ENCODE data around the gene ZGPAT.
A peak's percentile ranks its signal among the peaks of the same experiment; 100 is the strongest.
"Not testable (repeated sequence)": the region's sequence is repeated elsewhere in the genome, so short reads cannot be mapped to it uniquely, and the experiment has no call there.

ZGPAT gene

DNA sequence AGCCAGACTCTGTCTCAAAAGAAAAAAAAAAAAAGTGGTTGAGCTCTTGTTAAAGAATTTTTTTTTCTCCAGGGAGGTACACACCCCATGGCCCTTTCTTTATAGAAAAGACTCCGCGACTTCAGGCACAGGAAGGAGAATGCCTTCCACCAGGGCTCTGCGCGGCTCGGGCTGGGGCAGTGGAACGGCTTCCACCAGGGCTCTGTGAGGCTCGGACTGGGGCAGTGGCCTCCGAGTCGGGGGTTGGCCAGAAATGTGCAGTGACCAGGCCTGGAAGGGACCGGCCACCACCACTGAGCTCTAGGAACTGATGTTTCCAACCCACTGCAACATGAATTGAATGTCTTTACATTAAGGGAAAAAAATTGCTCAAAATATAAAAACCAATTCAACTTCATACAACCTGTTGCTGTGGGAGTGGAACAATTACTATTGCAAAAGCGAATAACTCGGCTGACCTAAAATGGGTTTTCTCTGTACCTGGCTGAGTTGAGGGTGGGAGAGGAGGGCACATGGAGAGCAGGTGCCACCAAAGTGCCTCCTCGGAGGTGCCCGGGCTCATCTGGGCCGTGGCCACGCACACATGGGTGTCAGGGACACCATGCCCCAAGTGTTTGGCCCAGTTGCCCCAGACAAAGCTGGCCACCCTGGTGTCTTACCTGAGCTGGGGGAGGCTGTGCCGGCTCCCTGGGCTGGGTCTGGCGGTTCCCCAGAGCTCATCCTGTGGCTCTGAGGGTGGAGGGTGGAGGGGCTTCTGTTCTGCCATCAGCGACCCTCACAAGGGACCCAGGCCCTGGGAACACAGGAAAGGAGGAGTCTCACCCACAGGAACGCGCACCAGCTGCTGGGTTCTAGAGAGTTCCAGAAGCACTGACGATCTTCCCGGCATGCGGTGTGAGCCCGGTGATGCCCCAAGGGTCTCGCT, 61.0 kb downstream of the ZGPAT start:
- DNase-seq, result no peak

DNA sequence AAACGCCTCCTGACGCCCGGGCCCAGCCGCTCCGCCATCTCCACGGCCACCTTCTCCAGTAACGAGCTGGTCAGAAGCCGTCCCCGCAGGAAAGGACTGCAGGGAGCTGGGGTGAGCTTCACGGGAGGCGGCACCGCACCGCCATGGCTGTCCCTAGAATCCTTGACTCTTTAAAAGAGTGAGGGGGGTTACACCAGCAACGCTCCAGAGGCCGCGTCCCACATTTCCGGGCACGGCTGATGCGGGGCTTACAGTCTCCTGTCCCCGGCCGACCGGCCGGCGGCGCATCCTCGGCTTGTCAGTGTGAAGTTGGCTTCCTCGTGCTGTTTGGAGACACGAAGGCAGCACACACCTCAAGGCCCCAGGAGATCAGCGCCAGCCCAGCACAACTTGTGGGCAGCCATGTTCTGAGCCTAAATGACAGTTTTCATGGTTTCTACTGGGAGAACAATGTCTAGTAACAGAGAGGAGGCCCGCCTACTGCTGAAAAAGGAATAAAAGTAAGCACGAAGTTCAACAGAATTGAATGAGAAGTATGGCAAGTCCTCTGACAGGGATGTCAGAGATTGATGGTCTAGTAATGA, 62.1 kb downstream of the ZGPAT start:
- no peak for DNase-seq

DNA sequence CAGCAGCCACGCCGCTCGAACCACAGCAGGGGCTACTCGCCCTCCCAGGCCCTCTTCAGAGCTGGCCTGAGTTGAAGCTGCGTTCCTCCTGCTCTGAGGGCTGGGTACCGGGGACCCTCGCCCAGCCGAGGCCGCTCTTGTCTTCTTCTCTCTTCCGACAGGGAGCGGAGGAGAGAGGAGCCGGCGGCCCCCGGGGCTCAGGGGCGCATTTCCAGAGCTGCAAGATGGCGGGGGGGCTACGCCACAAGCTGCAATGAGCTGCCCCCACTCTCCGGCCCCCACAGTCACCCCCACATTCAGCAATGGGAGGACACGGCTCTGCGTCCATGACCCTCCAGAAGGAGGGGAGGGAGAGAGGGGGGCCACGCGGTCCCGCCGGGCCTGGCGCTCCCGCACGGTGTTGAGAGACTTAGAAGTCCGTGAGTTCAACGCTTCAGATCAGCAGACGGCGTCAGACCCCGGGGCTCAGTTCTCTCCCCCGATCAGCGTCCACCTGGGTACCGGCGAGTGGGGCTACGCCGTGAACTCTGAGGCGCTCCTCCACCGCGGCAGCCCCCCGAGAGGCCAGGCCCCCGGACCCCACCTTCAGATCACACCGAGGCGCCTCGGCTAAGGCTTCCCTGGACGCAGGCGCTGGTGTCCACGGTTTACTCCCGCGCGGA, 63.3 kb downstream of the ZGPAT start:
- DNase-seq, result no peak

DNA sequence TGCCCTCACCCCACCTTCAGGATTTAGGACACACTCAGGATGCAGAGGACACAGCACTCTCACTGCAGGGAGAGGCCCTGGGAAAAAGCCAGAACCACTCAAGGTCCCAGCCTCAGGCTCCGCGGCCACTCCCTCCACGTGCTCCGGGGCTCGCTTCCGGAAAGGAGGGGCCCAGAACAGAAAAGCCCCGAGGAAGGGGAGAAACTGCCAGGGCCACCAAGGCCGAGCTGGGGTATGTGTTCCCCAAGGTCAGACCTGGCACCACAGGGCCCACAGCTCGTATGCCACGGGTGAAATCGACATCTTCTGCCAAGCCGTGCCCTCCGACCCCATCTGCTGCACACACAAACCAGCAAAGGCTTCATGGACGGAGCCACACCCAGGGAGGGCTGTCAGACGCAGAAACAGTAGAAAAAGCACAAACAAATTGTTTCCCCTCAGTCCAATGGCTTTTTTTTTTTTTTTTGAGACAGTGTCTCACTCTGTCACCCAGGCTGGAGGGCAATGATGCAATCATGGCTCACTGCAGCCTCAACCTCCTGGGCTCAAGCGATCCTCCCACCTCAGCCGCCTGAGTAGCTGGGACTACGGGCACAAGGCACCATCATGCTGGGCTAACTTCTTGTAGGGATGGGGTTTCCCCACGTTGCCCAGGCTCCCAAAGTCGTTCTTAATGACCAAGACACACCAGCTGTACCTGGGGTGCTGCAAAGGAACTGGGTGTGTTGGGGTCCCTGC, 65.1 kb downstream of the ZGPAT start:
- no peak for DNase-seq

DNA sequence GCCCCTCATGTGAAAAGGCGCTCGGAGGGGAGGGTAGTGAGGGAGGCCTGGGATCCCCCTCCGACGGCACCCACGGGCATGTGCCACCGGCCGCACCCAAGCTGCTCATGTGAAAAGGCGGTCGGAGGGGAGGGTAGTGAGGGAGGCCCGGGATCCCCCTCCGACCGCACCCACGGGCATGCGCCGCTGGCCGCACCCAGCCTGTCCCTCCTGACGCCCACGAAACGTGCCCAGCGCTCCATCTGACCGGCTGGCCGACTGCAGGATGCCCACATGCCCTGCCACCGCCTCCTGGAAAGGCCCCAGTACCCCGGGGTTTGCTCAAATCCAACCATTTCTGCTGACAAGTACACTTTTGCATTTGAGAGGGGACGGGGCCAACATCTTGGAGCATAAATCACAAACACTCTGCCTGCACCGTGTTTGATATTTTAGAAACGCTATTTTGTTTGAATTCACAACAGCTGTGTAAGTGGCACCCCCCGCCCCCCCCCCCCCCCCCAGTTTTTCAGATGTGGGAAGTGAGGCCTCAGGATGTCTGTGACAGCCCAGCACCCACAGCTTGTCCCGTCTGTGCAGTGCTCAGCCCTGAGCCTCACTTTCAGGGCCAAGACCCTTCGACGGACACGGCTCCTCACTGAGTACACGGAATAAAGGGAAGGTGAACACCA, 65.9 kb downstream of the ZGPAT start:
- DNase-seq, result no peak

DNA sequence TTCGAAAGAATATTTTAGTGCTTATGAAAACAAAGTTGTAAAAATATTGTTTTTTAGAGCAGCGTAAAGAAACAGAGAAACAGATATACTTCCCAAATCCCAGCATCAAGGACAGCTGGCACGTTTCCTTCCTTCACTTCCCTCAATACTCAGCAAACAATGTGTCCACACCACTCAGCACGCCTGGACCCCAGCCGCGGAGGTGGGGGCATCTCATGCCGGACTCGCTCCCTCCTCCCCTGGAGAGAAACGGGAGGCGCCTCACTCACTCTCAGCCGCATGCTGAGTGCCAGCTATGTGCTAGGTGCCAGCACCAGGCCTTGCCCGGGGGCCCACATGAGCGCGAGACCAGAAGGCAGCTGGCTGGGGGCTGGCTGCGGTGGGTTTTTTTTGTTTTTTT, 66.5 kb downstream of the ZGPAT start:
- no peak for DNase-seq

DNA sequence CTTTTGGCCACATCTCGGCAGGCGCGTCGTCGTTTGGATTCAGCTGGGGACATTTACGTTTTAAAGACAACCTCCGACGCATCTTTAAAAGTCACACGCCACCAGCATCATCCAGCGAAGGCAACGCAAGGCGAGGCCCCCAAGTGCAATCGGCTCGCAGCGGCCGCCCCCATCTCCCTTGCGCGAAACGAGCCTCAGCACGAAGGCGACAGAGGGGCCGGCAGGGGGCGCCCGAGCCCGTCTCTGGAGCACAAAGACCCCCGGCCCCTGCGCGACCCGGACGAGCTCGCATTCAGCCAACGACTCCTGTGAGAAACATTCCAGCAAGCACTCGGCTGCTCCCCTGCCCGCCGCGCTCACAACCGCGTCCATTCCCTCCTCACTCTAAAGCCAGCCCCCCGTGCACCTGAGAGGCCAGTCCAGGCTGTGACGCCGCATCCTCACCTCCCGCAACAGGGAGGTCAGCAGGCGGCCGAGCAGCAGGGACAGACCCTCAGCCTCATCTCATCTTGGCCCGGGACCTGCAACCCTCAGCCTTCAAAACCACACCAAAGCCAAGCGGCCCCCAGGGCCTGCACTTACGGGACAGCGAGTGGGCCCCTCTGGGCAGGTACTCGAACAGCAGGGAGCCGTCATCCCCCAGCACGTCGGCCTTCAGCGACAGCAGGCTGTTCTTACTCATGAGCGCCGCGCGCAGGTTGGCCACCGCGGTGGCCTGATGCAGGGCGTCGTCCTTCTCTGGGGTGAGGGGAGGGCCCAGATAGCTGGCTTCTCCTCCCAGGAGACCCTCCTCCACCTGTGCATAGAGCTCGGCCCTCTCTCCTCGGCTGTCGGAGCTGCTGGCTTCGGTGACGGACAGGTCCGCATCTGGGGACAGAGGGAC, 67.5 kb downstream of the ZGPAT start:
- DNase-seq, result no peak

DNA sequence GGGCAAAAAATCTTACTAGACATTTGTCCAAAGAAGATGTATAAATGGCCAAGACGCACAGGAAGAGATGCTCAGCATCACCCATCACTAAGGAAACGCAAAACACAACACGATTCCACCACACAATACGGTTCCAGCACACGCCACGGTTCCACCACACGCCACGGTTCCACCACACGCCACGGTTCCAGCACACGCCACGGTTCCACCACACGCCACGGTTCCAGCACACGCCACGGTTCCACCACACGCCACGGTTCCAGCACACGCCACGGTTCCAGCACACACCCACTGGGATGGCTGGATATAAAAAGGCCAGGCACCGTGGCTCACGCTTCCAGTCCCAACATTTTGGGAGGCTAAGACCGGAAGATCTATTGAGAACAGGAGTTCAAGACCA, 69.0 kb downstream of the ZGPAT start:
- not testable (repeated sequence) for DNase-seq

DNA sequence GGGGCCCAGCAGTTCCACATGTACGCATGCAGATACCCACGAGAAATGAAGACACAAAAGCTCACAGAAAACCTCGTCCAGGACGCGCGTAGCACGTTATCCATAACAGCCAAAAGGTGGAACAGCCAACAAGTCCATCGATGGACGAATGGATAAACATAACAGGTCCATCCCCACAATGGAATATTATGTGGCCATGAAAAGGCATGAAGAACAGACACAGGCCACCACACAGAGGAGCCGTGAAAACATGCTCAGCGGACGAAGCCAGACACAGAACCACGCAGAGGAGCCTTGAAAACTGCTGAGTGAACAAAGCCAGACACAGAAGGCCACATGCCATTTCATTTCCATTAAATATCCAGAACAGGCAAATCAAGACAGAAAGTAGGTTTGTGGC, 69.8 kb downstream of the ZGPAT start:
- DNase-seq, result no peak

DNA sequence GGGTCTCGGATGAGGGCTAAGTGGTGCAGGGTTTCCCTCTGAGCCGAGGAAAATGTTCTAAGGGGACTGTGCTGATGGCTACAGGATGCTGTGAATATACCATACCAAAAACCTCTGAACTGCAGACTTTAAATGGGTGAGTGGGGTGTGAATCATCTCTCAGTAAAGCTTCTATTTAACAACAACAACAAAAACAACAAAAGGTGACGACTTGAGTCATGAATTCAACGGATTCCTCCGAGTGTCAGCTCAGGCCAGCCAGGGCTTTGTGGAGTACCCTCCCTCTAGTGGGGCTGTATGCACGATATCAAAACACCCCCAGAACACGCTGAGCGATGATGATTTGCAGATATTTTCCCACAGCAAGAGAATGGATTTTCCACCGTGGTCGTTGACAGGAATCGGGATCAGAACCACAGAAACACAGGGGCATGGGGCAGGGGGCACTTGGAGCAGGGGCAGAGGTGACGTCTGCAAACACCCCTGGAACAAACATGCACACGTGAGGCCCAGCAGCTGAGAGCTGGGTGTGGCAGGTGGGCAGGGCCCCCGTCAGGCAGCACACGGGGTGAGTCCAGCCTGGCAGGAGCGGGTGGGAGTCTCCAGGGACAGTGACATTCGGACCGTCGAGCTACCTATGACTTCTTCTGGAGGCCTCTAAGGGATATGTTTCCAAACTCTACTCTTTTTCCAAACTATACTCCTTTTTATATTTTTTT, 70.4 kb downstream of the ZGPAT start:
- DNase-seq, result no peak

DNA sequence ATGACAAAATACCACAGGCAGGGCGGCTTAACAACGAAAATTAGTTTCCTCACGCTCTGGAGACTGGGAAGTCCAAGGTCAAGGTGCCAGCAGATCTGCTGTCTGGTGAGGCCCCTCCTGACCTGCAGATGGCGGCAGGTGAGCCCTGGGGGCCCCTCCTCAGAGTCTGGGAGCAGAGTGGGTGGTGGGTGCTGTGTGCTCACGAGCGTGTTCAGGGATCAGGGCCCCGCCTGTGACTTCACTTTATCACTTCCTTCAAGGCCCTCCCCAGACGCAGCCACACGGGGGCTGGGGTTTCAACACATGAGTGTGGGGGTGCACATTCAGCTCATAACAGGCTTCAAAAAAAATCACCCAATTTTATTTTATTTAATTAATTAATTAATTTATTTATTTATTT, 71.0 kb downstream of the ZGPAT start:
- no peak for DNase-seq

DNA sequence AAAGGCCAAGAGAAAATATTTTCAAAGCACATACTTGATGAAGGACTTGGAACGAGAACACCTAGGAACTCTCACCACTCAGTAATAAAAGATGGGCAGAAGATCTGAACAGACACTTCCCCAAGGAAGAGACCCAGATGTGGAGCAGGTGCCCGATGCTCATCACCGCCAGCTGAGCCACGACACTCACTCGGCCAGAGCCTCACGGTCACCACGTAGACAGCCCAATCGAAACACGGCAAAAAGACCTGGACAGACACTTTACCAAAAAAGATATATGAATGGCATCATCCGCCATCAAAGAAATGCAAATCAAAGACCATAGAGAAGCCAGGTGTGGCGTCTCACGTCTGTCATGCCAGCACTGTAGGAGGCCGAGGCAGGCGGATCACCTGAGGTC, 73.3 kb downstream of the ZGPAT start:
- DNase-seq, result no peak

DNA sequence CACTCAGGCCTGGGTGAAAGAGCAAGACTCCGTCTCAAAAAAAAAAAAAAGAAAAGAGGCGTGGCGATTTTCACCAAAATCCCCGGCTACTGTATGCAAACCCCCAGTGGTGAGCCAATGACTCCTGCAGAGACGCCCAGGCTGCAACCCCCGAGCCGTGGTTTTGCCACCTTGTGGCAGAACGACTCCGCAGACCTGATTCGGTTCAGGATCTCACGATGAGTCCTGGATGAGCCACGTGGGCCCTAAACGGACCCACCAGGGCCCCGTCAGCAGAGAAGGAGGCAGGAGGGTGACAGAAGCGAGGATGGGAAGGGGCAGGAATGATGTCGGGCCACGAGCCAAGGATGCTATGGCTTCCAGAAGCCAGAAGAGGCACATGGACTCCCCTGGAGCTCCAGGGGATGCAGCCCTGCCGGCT, 74.2 kb downstream of the ZGPAT start:
- peak; percentile 11 for DNase-seq

DNA sequence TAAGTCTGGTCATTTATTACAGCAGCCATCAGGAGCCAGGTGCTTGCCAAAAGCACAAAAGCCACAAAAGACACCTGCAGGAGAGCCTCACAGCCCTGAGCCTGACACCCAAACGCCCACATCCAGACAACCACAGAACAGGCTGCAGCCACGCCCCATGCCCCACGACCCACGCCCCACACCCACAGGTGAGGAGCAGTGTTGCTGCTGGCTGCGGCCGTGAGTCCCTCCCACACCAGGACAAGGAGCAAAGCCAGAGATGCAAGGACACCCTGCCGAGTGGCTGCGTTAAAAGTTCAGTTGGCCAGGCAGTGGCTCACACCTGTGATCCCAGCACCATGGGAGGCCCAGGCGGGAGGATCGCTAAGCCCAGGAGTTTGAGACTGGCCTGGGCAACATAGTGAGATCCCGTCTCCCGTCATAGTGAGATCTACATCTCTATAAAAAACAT, 74.7 kb downstream of the ZGPAT start:
- peak; percentile 35 to 41 for DNase-seq

DNA sequence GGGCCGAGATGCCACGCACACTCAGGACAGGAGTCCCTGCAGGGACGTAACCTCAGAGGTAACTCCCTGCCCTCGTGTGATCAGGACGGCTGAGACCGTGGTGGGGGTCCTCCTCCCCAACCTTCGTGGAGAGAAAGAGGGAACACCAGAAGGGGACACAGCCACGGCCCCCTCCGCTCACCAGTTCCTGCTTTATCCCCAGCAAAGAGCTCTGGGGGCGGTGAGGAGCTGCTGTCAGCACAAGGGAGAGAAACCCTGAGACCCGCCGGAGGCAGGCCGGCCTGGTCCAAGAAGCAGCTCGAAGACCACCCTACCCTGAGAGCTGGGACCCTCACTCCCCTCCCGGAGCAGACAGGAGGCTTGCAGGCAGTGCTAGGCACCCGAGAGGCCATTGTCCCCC, 76.1 kb downstream of the ZGPAT start:
- DNase-seq, result no peak

DNA sequence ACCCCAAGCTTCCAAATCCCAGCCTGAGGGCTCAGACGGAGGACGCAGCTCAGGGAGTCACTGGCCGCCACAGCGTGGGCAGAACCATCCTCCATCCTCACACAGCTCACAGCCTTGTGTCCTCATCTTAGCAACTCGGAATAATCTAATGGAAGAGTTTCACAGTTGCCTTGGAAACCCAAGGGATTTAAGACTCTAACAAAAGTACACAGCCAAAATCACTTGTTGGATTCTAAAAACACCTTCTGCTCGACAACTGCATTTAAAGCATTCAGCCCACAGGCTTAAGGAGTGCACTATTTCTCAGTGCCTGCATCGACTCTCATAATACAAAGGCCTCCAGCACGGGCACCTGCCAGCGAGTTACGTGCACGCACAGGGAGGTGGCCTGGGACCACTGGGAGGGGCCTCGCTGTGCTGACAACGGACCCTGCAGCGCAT, 77.9 kb downstream of the ZGPAT start:
- no peak for DNase-seq
